Fibroblast of villous mesenchyme (primary cell): ENCODE results near the gene AADACL3. TPM values are rescaled to one million over a fixed set of nuclear protein-coding genes. Genes with fewer than 3 reads are reported as not detected.

Experiments used
- DNase-seq: peaks from one replicate; pipeline ENCODE4 v3.0.0-alpha.2; 2010; ENCODE audit warnings: low read depth
- H3K4me3 ChIP-seq: 2 replicates; pipeline ENCODE4 v1.5.1; 2011; ENCODE audit warnings: low read depth, mild to moderate bottlenecking, low read length
- total RNA-seq: library from RNA; depleted of rRNA; stranded (reverse); fragments of >200 nt; gene quantifications from 2 replicates; pipeline ENCODE4 v1.2.3, GENCODE V29; 2012
- TF ChIP-seq, protein P1 (sequence below): IDR thresholded peaks from 2 replicates; pipeline ENCODE4 v1.5.1; 2012; ENCODE audit warnings: low read depth, mild to moderate bottlenecking, low read length; ENCODE audit not compliant: insufficient read depth

Gene AADACL3
- total RNA-seq, 1 donor = not detected

DNA sequence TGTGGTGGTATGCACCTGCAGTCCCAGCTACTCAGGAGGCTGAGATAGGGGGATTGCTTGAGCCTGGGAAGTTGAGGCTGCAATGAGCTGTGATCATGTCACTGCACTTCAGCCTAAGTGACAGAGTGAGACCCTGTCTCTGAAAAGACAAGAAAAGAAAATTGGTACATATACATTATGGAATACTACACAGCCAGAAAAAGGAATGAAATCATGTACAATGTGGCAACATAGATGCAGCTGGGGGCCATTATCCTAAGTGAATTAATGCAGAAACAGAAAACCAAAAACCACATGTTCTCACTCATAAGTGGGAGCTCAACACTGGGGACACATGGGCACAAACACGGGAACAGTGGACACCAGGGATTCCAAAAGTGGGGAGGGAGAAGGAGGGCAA, 23.0 kb downstream of the AADACL3 start:
- DNase-seq = no peak
- H3K4me3 ChIP-seq = no peak overlapping the region
- TF ChIP-seq, protein P1, sequence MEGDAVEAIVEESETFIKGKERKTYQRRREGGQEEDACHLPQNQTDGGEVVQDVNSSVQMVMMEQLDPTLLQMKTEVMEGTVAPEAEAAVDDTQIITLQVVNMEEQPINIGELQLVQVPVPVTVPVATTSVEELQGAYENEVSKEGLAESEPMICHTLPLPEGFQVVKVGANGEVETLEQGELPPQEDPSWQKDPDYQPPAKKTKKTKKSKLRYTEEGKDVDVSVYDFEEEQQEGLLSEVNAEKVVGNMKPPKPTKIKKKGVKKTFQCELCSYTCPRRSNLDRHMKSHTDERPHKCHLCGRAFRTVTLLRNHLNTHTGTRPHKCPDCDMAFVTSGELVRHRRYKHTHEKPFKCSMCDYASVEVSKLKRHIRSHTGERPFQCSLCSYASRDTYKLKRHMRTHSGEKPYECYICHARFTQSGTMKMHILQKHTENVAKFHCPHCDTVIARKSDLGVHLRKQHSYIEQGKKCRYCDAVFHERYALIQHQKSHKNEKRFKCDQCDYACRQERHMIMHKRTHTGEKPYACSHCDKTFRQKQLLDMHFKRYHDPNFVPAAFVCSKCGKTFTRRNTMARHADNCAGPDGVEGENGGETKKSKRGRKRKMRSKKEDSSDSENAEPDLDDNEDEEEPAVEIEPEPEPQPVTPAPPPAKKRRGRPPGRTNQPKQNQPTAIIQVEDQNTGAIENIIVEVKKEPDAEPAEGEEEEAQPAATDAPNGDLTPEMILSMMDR = no peak

DNA sequence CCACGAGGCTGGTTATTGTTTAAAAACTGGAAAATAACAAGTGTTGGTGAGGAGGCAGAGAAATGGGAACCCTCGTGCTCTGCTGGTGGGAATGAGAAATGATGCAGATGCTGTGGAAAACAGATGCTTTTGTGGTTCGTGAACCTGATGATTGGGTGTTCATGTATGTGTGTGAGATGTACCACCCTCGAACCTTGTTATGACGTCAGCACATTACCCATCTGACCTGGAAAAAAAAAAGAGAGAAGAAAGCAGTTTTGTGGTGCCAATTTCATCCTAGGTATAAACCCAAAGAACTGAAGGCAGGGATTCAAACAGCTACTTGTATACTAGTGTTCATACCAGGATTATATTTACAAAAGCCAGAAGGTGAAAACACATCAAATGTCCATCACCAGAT, 23.7 kb downstream of the AADACL3 start:
- H3K4me3 ChIP-seq = no peak overlapping the region
- no peak for DNase-seq
- TF ChIP-seq, protein P1 = no peak

DNA sequence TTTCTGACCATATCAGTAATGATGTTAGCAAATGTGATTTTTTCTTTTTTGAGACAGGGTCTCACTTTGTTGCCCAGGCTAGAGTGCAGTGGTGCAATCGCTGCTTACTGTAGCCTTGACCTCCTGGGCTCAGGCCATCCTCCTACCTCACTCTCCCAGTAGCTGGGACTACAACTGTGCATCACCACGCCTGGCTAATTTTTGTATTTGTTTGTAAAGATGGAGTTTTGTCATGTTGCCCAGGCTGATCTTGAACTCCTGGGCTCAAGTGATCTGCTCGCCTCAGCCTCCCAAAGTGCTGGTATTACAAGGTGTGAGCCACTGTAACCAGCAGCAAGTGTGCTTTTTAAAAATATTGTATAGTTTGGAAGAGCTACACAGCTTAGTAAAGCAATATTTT, 26.0 kb downstream of the AADACL3 start:
- H3K4me3 ChIP-seq = no peak overlapping the region
- TF ChIP-seq, protein P1 = no peak
- DNase-seq = no peak

DNA sequence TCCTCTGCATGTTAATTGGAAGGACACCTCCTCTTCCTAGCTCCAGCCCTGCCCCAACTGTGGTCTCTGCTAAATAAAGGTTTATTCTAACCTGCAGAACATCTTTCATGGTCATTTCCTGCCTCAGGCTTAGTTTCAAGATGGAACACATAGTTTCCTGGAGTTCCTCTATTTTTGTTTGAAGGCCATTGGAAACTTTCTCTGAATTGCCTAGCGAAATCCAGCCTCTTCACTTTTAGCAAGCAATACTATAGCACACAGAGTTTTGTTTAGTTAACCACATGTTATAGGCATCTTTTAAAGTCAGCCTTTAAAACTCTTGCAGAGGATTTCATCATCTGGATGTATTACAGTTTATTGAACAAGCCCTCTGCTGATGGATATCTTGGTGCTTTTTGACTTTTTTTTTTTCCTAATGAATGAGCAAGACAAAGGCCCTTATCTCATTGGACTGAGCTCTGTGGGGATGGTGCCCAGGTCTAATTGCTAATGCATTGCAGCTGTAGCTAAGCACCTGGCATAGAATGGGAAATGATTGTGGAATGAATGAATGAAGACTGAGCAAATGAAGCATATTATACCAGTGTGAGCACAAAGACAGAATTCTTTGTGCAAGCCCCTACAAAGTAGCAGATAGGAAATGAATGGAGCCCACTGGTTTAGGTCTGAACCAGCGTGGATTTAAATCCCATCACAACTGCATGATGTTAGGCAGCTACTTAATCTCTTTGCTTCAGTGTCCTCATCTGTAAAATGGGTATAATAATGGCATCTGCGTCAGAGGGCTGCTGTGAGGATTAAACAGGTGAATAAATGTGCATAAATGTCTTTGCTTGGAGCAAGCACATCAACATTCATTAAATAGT, 29.4 kb downstream of the AADACL3 start:
- H3K4me3 ChIP-seq = no peak overlapping the region
- TF ChIP-seq, protein P1 = no peak
- peak; percentile 3 for DNase-seq

DNA sequence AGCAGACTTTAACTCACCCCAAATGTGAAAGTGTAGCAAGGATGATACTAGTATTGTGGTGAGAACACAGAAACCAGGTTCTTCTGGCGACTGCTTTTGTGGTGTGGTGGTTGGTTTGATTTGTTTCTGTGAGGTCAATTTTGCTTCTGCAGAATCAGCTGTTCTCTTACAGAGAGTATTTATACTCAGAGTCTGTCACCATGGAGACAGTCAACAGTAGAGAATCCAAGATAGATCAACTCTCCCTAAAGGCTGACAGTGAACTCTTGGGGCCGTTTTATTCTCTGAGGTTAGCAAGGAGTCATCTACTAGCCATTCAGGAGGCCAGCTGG, 30.0 kb downstream of the AADACL3 start, which contains the start of gene CFAP107:
TSS of gene CFAP107 (plus strand) at position 209 of the 332 bp plus-strand sequence. CDS start 231 bp downstream, outside the sequence.
- TF ChIP-seq, protein P1 = no peak
- peak; percentile 3 for DNase-seq
- H3K4me3 ChIP-seq = no peak within 1 kb of the TSS

DNA sequence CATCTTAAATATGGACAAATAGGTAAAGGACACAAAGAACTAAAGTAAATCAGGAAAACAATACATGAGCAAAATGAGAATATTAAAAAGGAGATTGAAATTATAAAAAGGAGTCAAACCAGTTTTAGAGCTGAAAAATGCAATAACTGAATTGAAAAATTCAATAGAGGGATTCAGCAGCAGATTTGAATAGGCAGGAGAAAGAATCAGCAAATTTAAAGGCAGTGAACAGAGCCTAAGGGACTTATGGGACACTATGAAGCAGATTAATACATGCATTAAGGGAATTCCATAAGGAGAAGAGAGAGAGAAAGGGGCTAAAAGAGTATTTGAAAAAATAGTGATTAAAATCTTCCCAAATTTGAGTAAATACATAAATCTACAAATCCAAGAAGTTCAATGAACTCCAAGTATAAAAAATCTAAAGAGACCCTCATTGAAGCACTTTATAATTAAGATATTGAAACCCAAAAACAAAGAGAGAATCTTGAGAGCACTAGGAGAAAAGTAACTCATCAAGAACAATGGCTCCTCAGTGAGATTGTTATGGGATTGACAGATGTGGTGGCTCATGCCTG, 33.0 kb downstream of the AADACL3 start:
- TF ChIP-seq, protein P1 = no peak
- H3K4me3 ChIP-seq = no peak overlapping the region
- DNase-seq = no peak

DNA sequence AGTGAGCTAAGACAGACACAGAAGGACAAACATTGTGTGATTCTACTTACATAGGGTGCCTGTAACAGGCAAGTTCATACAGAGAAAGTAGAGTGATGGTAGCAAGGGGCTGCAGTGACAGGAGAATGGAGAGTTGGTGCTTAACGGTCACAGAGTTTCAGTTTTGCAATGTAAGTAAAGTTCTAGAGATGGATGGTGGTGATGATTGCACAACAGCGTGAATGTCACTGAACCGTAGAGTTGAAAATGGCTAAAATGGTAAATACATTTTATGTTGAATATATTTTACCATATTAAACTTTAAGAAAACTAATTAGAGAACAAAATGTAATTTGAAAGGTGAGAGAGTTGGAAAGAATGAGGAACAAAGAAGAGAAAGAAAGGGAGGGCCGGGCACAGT, 38.8 kb downstream of the AADACL3 start:
- DNase-seq = no peak
- TF ChIP-seq, protein P1 = no peak
- no peak overlapping the region for H3K4me3 ChIP-seq
